Mesendoderm (in vitro differentiated cells): ENCODE results near the gene HSD17B1. TPM values are rescaled to one million over a fixed set of nuclear protein-coding genes. Genes with fewer than 3 reads are reported as not detected.
"Not testable (repeated sequence)": the region's sequence is repeated elsewhere in the genome, so short reads cannot be mapped to it uniquely, and the experiment has no call there.

Experiments used
- DNase-seq: peaks from one replicate; pipeline ENCODE4 v3.0.0; 2013
- H2AK5ac ChIP-seq: 2 replicates; pipeline ENCODE4 v1.6.1; 2013; ENCODE audit warnings: low read length, inconsistent platforms
- H2BK120ac ChIP-seq: 2 replicates; pipeline ENCODE4 v1.6.1; 2013; ENCODE audit warnings: low read depth, mild to moderate bottlenecking, low read length, moderate library complexity, mixed read lengths
- H2BK15ac ChIP-seq: replicated peaks from 2 replicates; pipeline ENCODE4 v1.6.1; 2013; ENCODE audit warnings: low read depth, mild to moderate bottlenecking, moderate library complexity
- H2BK5ac ChIP-seq: 2 replicates; pipeline ENCODE4 v1.6.1; 2013; ENCODE audit warnings: low read length, inconsistent platforms
- H3K18ac ChIP-seq: 2 replicates; pipeline ENCODE4 v1.6.1; 2013; ENCODE audit warnings: mild to moderate bottlenecking, low read length, mixed read lengths
- H3K23ac ChIP-seq: one replicate; pipeline ENCODE4 v1.6.1; 2013; ENCODE audit warnings: low read length
- H3K27ac ChIP-seq: 2 replicates; pipeline ENCODE4 v1.5.1; 2013; ENCODE audit warnings: low read depth, mild to moderate bottlenecking, inconsistent platforms, low read length, moderate library complexity
- H3K27me3 ChIP-seq: 2 replicates; pipeline ENCODE4 v1.6.1; 2013; ENCODE audit warnings: low read length, control low read depth, mild to moderate bottlenecking, inconsistent platforms; ENCODE audit not compliant: insufficient read depth, poor library complexity
- H3K36me3 ChIP-seq: 2 replicates; pipeline ENCODE4 v1.6.1; 2013; ENCODE audit warnings: low read length, inconsistent platforms; ENCODE audit not compliant: control insufficient read depth, insufficient read depth
- H3K4ac ChIP-seq: one replicate; pipeline ENCODE4 v1.6.1; 2013; ENCODE audit warnings: low read depth, mild to moderate bottlenecking, low read length, moderate library complexity
- H3K4me1 ChIP-seq: 2 replicates; pipeline ENCODE4 v1.6.1; 2013; ENCODE audit warnings: low read depth, low read length, inconsistent platforms; ENCODE audit not compliant: control insufficient read depth
- H3K4me2 ChIP-seq: 2 replicates; pipeline ENCODE4 v1.6.1; 2013; ENCODE audit warnings: low read length
- H3K4me3 ChIP-seq: 2 replicates; pipeline ENCODE4 v1.5.1; 2013; ENCODE audit warnings: mild to moderate bottlenecking, low read length
- H3K56ac ChIP-seq: one replicate; pipeline ENCODE4 v1.6.1; 2013; ENCODE audit warnings: low read length
- H3K79me1 ChIP-seq: 2 replicates; pipeline ENCODE4 v1.6.1; 2013; ENCODE audit warnings: low read length, inconsistent platforms
- H3K79me2 ChIP-seq: 2 replicates; pipeline ENCODE4 v1.6.1; 2013; ENCODE audit warnings: mild to moderate bottlenecking, low read length; ENCODE audit not compliant: control insufficient read depth, insufficient read depth
- H3K9ac ChIP-seq: 2 replicates; pipeline ENCODE4 v1.6.1; 2013; ENCODE audit warnings: low read length, inconsistent platforms
- H4K5ac ChIP-seq: one replicate; pipeline ENCODE4 v1.6.1; 2013; ENCODE audit warnings: low read length
- H4K8ac ChIP-seq: one replicate; pipeline ENCODE4 v1.6.1; 2013; ENCODE audit warnings: low read depth, mild to moderate bottlenecking, control low read depth, low read length, moderate library complexity
- WGBS: extraction: QIAGEN DNeasy Blood & Tissue Kit; methylation state at CpG from one replicate; pipeline ENCODE4 v1.1.7; 2013; ENCODE audit warnings: low lambda C conversion rate, missing lambda C conversion rate; ENCODE audit not compliant: insufficient coverage; ENCODE audit errors: extremely low coverage; 5-methylcytosine and 5-hydroxymethylcytosine counted together
- polyA plus RNA-seq, 2 experiments: library from polyadenylated mRNA; stranded (reverse); fragments of 200-250 nt; gene quantifications; one replicate each; pipeline ENCODE4 v1.2.3, GENCODE V29; 2013

Gene HSD17B1
- 0.59 TPM for polyA plus RNA-seq (2013, experiment 1 of 2)
- 0.67 TPM for polyA plus RNA-seq (2013, experiment 2 of 2)

GRCh38 chr17:42552736-42553135 lies at the start of gene HSD17B1:
HSD17B1 (plus strand) TSS chr17:42552923; CDS start chr17:42552934, 11 bp downstream.
- H3K27me3 ChIP-seq, H3K4me3 ChIP-seq, DNase-seq, H2BK5ac ChIP-seq, H2AK5ac ChIP-seq, H3K27ac ChIP-seq, H4K5ac ChIP-seq, H3K4me2 ChIP-seq, H4K8ac ChIP-seq, H3K4me1 ChIP-seq, H3K36me3 ChIP-seq, H3K23ac ChIP-seq, H3K79me1 ChIP-seq, H3K4ac ChIP-seq, H2BK15ac ChIP-seq, H3K9ac ChIP-seq, H2BK120ac ChIP-seq, H3K79me2 ChIP-seq, H3K18ac ChIP-seq: not testable (repeated sequence)
- H3K56ac ChIP-seq = peak within 1 kb of the TSS; percentile 34
- no CpG with 5 or more reads among the region's 15 CpGs for WGBS

GRCh38 chr17:42502926-42503325 lies 49.8 kb upstream of the HSD17B1 start:
- H3K4me2 ChIP-seq = no peak overlapping the region
- no peak overlapping the region for H3K4ac ChIP-seq
- H4K8ac ChIP-seq = no peak overlapping the region
- H2AK5ac ChIP-seq = no peak overlapping the region
- no peak overlapping the region for H2BK15ac ChIP-seq
- no peak overlapping the region for H4K5ac ChIP-seq
- peaks cover 1% of the 10 kb centered on the region for H3K36me3 ChIP-seq
- no peaks in the 10 kb centered on the region for H3K79me1 ChIP-seq
- WGBS = no CpG with 5 or more reads among the region's 1 CpG
- H3K79me2 ChIP-seq = no peaks in the 10 kb centered on the region
- H3K56ac ChIP-seq = no peak overlapping the region
- H2BK5ac ChIP-seq = no peak overlapping the region
- no peaks in the 10 kb centered on the region for H3K4me1 ChIP-seq
- no peak for DNase-seq
- H3K23ac ChIP-seq = no peak overlapping the region
- no peaks in the 10 kb centered on the region for H3K27me3 ChIP-seq
- no peak overlapping the region for H3K9ac ChIP-seq
- no peak overlapping the region for H3K27ac ChIP-seq
- H3K18ac ChIP-seq = no peak overlapping the region
- H3K4me3 ChIP-seq = no peak overlapping the region
- H2BK120ac ChIP-seq = no peak overlapping the region

GRCh38 chr17:42507671-42508070 lies 45.1 kb upstream of the HSD17B1 start:
- H4K8ac ChIP-seq = no peak overlapping the region
- no peak for DNase-seq
- H3K79me2 ChIP-seq = no peaks in the 10 kb centered on the region
- no CpG with 5 or more reads among the region's 4 CpGs for WGBS
- no peak overlapping the region for H2BK5ac ChIP-seq
- H2AK5ac ChIP-seq = no peak overlapping the region
- H3K27ac ChIP-seq = no peak overlapping the region
- H3K4me1 ChIP-seq = no peaks in the 10 kb centered on the region
- no peak overlapping the region for H4K5ac ChIP-seq
- no peak overlapping the region for H3K56ac ChIP-seq
- no peak overlapping the region for H3K23ac ChIP-seq
- no peak overlapping the region for H2BK15ac ChIP-seq
- H3K4me3 ChIP-seq = no peak overlapping the region
- H3K27me3 ChIP-seq = no peaks in the 10 kb centered on the region
- H3K79me1 ChIP-seq = no peaks in the 10 kb centered on the region
- no peak overlapping the region for H3K4me2 ChIP-seq
- H3K36me3 ChIP-seq = peaks cover 2% of the 10 kb centered on the region
- no peak overlapping the region for H2BK120ac ChIP-seq
- H3K9ac ChIP-seq = no peak overlapping the region
- no peak overlapping the region for H3K4ac ChIP-seq
- no peak overlapping the region for H3K18ac ChIP-seq

- no peak overlapping the region for H2BK120ac ChIP-seq
- no peak overlapping the region for H3K27ac ChIP-seq
- no peak overlapping the region for H2BK5ac ChIP-seq
- no CpG with 5 or more reads among the region's 12 CpGs for WGBS
- H3K9ac ChIP-seq = no peak overlapping the region
- H3K4me2 ChIP-seq = no peak overlapping the region
- H3K56ac ChIP-seq = no peak overlapping the region
- H4K8ac ChIP-seq = no peak overlapping the region
- H2AK5ac ChIP-seq = no peak overlapping the region
- H3K4me1 ChIP-seq = no peaks in the 10 kb centered on the region
- no peak for DNase-seq
- no peaks in the 10 kb centered on the region for H3K27me3 ChIP-seq
- H3K4me3 ChIP-seq = no peak overlapping the region
- no peak overlapping the region for H3K18ac ChIP-seq
- H3K79me1 ChIP-seq = no peaks in the 10 kb centered on the region
- peaks cover 2% of the 10 kb centered on the region for H3K36me3 ChIP-seq
- H2BK15ac ChIP-seq = no peak overlapping the region
- no peak overlapping the region for H3K4ac ChIP-seq
- H4K5ac ChIP-seq = no peak overlapping the region
- H3K23ac ChIP-seq = no peak overlapping the region
- no peaks in the 10 kb centered on the region for H3K79me2 ChIP-seq
Measured at GRCh38 chr17:42508426-42509165, 44.1 kb upstream of the HSD17B1 start.

GRCh38 chr17:42509409-42509808 lies 43.3 kb upstream of the HSD17B1 start:
- no CpG with 5 or more reads among the region's 5 CpGs for WGBS
- Histone ChIP-seq H3K79me1 (no peaks in the 10 kb centered on the region), H4K5ac (no peak overlapping the region), H3K4ac (no peak overlapping the region), H3K79me2 (no peaks in the 10 kb centered on the region), H4K8ac (no peak overlapping the region), H3K18ac (no peak overlapping the region), H2BK5ac (no peak overlapping the region), H3K27me3 (no peaks in the 10 kb centered on the region), H3K4me3 (no peak overlapping the region), H3K4me1 (no peaks in the 10 kb centered on the region), H3K27ac (no peak overlapping the region), H3K36me3 (peaks cover 2% of the 10 kb centered on the region), H2AK5ac (no peak overlapping the region), H3K56ac (no peak overlapping the region), H3K4me2 (no peak overlapping the region), H3K9ac (no peak overlapping the region), H3K23ac (no peak overlapping the region), H2BK120ac (no peak overlapping the region), H2BK15ac (no peak overlapping the region)
- DNase-seq = no peak

GRCh38 chr17:42509841-42510240 lies 42.9 kb upstream of the HSD17B1 start:
- WGBS = no CpG with 5 or more reads among the region's 2 CpGs

More at GRCh38 chr17:42509841-42510240, 42.9 kb upstream of the HSD17B1 start:
- Histone ChIP-seq H3K9ac (no peak overlapping the region), H4K8ac (no peak overlapping the region), H3K36me3 (peaks cover 3% of the 10 kb centered on the region), H3K23ac (no peak overlapping the region), H2BK120ac (no peak overlapping the region), H3K4me3 (no peak overlapping the region), H3K4ac (no peak overlapping the region), H3K56ac (no peak overlapping the region), H3K4me2 (no peak overlapping the region), H3K27ac (no peak overlapping the region), H3K4me1 (no peaks in the 10 kb centered on the region), H3K27me3 (no peaks in the 10 kb centered on the region), H2BK5ac (no peak overlapping the region), H4K5ac (no peak overlapping the region), H3K79me2 (no peaks in the 10 kb centered on the region), H2BK15ac (no peak overlapping the region), H2AK5ac (no peak overlapping the region), H3K79me1 (no peaks in the 10 kb centered on the region), H3K18ac (no peak overlapping the region)
- DNase-seq = no peak
